ENCODE measurements around the gene R3HDM2.
"Not testable (repeated sequence)": the region's sequence is repeated elsewhere in the genome, so short reads cannot be mapped to it uniquely, and the experiment has no call there.

Gene R3HDM2

DNA sequence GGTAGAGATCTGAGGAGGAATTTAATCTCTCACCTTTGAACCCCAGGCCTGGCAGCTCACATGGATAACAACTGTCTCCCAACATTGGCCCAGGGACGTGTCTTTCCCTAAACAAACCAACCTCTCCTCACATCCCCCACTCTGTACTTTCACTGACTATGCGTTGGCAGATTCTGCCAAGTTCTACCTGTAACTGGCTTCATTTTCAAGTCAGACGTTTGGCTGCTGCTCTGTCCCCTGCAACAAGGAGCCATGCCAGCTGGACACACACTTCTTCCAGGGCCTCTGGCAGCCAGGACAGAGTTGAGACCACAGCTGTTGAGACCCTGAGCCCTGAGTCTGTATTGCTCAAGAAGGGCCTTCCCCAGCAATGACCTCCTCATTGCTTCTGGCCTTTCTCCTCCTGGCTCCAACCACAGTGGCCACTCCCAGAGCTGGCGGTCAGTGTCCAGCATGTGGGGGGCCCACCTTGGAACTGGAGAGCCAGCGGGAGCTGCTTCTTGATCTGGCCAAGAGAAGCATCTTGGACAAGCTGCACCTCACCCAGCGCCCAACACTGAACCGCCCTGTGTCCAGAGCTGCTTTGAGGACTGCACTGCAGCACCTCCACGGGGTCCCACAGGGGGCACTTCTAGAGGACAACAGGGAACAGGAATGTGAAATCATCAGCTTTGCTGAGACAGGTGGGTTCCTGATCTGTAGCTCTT, 3.8 kb upstream of the R3HDM2 start, which contains the start of gene INHBC:
Gene INHBC (plus strand): TSS at position 268 of the 707 bp plus-strand sequence. CDS start 103 bp downstream, at position 371.
- H3K27ac ChIP-seq (ENCODE audit: low read depth, low read length, severe bottlenecking), result no peak within 1 kb of the TSS

GRCh38 chr12:57433370-57433769, 2.5 kb upstream of the R3HDM2 start:
- H3K27ac ChIP-seq (ENCODE audit: low read depth, low read length, severe bottlenecking), result no peak overlapping the region
- H3K4me1 ChIP-seq (ENCODE audit: control insufficient read depth, insufficient read depth, low read length, poor library complexity, severe bottlenecking), result no peaks in the 10 kb centered on the region
- H3K9me3 ChIP-seq (ENCODE audit: control insufficient read depth, low read length), result no peaks in the 10 kb centered on the region
- no peak overlapping the region for H3K4me3 ChIP-seq (ENCODE audit: extremely low read depth, insufficient read depth, low read length, poor library complexity, severe bottlenecking)
- 86 to 88% methylated on average over 3 of the region's 3 CpGs for WGBS, 2 experiments (ENCODE audit: insufficient coverage in 2 of 2)
- H3K36me3 ChIP-seq (ENCODE audit: control insufficient read depth, insufficient read depth, low read length), result no peaks in the 10 kb centered on the region

More for the DNA sequence above, 3.8 kb upstream of the R3HDM2 start, which contains the start of gene INHBC:
- H3K4me3 ChIP-seq (ENCODE audit: extremely low read depth, insufficient read depth, low read length, poor library complexity, severe bottlenecking), result no peak within 1 kb of the TSS
- 86 to 95% methylated on average over 7 to 8 of the region's 8 CpGs for WGBS, 2 experiments (ENCODE audit: insufficient coverage in 2 of 2)
- H3K36me3 ChIP-seq (ENCODE audit: control insufficient read depth, insufficient read depth, low read length), result no peaks in the 10 kb centered on the region
- no peaks in the 10 kb centered on the region for H3K4me1 ChIP-seq (ENCODE audit: control insufficient read depth, insufficient read depth, low read length, poor library complexity, severe bottlenecking)
- H3K9me3 ChIP-seq (ENCODE audit: control insufficient read depth, low read length), result no peaks in the 10 kb centered on the region

DNA sequence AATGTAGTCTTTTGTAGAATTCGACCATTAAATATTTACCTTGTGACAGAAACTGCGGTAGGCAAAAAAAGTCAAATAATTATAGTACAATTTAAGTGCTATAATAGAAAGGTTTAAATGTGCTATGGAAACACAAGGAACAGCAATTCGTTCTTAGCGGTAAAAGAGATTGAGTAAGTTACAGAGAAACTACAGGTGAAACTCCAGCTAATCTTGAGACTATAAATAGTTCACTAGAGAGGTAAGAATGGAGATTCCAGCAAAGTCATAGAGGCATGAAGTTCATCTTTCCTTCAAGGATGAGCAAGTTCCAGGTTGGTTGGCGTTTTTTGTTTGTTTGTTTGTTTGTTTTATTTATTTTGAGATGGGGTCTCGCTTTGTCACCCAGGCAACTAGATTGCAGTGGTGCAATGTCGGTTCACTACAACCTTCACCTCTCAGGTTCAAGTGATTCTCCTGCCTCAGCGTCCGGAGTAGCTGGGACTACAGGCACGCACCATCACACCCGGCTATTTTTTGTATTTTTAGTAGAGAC, 878 bp upstream of the R3HDM2 start:
- H3K36me3 ChIP-seq (ENCODE audit: control insufficient read depth, insufficient read depth, low read length), result no peaks in the 10 kb centered on the region
- no peaks in the 10 kb centered on the region for H3K9me3 ChIP-seq (ENCODE audit: control insufficient read depth, low read length)
- H3K4me1 ChIP-seq (ENCODE audit: control insufficient read depth, insufficient read depth, low read length, poor library complexity, severe bottlenecking), result no peaks in the 10 kb centered on the region
- peak overlapping the region; percentile 57 for H3K4me3 ChIP-seq (ENCODE audit: extremely low read depth, insufficient read depth, low read length, poor library complexity, severe bottlenecking)
- peak overlapping the region; percentile 95 for H3K27ac ChIP-seq (ENCODE audit: low read depth, low read length, severe bottlenecking)
- 95% methylated on average over 4 to 7 of the region's 11 CpGs for WGBS, 2 experiments (ENCODE audit: insufficient coverage in 2 of 2)

DNA sequence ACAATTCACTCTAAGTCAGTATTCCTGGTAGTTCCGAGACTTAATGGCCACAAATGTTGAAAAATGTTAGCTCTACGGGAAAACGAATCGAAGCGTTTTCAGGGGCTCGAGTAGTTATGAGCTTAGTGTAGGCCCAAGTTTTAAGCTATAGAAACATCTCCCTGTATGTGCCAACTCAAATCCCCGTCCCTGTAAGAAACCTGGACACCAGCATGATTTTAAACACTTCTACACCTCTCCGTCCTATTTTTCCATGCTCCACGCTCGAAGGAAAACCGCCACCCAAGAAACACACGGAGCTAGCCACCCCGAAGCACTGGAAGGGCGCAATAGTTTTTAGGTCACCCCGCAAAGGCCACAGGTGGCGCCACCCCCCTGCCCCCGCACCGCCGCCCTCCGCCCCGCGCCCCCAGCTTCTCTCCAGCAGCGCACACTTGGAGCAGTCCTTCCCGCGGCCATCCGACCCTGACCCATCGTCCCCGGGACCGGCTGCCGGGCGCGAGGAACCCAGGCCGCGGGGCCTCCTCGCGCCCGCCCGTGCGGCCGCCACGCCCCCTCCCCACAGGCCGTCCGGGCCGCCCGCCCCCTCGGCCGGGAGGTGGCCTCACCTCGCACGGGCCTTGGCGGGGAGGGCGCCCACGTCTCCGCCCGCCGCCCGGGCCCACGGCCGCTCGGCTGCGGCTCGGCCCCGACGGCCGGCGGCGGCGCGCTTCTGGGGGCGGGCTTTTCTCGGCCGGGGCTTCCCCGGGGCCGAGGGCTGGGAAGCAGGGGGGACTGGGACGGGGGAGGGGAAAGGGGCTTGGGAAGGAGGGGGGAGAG, 522 bp downstream of the R3HDM2 start:
- Histone ChIP-seq H3K27ac (ENCODE audit: low read depth, low read length, severe bottlenecking) (peak overlapping the region; percentile 95), H3K4me1 (ENCODE audit: control insufficient read depth, insufficient read depth, low read length, poor library complexity, severe bottlenecking) (no peaks in the 10 kb centered on the region), H3K36me3 (ENCODE audit: control insufficient read depth, insufficient read depth, low read length) (peaks cover 4% of the 10 kb centered on the region), H3K9me3 (ENCODE audit: control insufficient read depth, low read length) (no peaks in the 10 kb centered on the region), H3K4me3 (ENCODE audit: extremely low read depth, insufficient read depth, low read length, poor library complexity, severe bottlenecking) (peak overlapping the region; percentile 57)
- WGBS, 2 experiments (ENCODE audit: insufficient coverage in 2 of 2), result 0 to 2% methylated on average over 29 to 37 of the region's 74 CpGs

DNA sequence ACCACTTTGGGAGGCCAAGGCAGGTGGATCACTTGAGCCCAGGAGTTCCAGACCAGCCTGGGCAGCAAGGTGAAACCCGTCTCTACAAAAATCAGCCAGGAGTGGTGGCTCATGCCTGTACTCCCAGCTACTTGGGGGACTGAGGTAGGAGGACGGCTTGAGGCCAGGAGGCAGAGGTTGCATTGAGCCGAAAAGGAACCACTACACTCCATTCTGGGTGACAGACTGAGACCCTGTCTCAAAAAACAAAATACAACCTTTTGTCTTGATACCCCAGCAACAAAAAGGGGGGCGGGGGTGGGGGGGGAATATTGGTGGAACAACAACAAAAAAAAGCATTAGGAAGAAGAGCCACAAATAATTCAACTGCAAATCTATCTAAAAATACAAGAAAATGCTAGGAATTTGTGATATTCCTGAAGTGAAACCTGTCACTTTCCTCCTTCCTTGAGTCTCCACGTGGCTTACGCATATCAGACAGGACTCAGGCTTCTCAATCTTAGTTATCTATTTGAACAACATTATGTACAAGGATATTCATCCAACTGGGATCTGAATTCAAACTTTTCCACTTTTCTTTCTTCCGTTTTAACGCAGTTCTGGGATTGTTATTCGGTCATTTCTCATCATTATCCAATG, 1.3 kb downstream of the R3HDM2 start:
- Histone ChIP-seq H3K4me1 (ENCODE audit: control insufficient read depth, insufficient read depth, low read length, poor library complexity, severe bottlenecking) (no peaks in the 10 kb centered on the region), H3K36me3 (ENCODE audit: control insufficient read depth, insufficient read depth, low read length) (peaks cover 9% of the 10 kb centered on the region), H3K9me3 (ENCODE audit: control insufficient read depth, low read length) (no peaks in the 10 kb centered on the region), H3K27ac (ENCODE audit: low read depth, low read length, severe bottlenecking) (peak overlapping the region; percentile 95), H3K4me3 (ENCODE audit: extremely low read depth, insufficient read depth, low read length, poor library complexity, severe bottlenecking) (peak overlapping the region; percentile 57)
- 31 to 49% methylated on average over 5 to 6 of the region's 9 CpGs for WGBS, 2 experiments (ENCODE audit: insufficient coverage in 2 of 2)

- Histone ChIP-seq H3K4me3 (ENCODE audit: extremely low read depth, insufficient read depth, low read length, poor library complexity, severe bottlenecking) (no peak overlapping the region), H3K4me1 (ENCODE audit: control insufficient read depth, insufficient read depth, low read length, poor library complexity, severe bottlenecking) (no peaks in the 10 kb centered on the region), H3K36me3 (ENCODE audit: control insufficient read depth, insufficient read depth, low read length) (peaks cover 14% of the 10 kb centered on the region), H3K27ac (ENCODE audit: low read depth, low read length, severe bottlenecking) (no peak overlapping the region), H3K9me3 (ENCODE audit: control insufficient read depth, low read length) (no peaks in the 10 kb centered on the region)
- 84 to 96% methylated on average over 3 to 6 of the region's 6 CpGs for WGBS, 2 experiments (ENCODE audit: insufficient coverage in 2 of 2)
Measured at GRCh38 chr12:57428965-57429364, 1.9 kb downstream of the R3HDM2 start.

DNA sequence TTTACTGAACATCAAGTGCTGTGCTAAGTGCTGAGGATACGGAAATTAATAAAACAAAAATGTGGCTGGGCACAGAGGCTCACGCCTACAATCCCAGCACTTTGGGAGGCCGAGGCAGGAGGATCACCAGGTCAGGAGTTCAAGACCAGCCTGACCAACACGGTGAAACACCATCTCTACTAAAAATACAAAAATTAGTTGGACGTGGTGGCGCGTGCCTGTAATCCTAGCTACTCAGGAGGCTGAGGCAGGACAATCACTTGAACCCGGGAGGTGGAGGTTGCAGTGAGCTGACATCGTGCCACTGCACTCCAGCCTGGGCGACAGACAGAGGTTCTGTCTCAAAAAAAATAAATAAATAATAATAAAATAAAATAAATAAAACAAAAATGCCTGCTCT, 3.9 kb downstream of the R3HDM2 start:
- H3K4me3 ChIP-seq (ENCODE audit: extremely low read depth, insufficient read depth, low read length, poor library complexity, severe bottlenecking); H3K4me1 ChIP-seq (ENCODE audit: control insufficient read depth, insufficient read depth, low read length, poor library complexity, severe bottlenecking); H3K27ac ChIP-seq (ENCODE audit: low read depth, low read length, severe bottlenecking); H3K9me3 ChIP-seq (ENCODE audit: control insufficient read depth, low read length): not testable (repeated sequence)
- peaks cover 22% of the 10 kb centered on the region for H3K36me3 ChIP-seq (ENCODE audit: control insufficient read depth, insufficient read depth, low read length)
- WGBS, 2 experiments (ENCODE audit: insufficient coverage in 2 of 2), result 95 to 100% methylated on average over 4 to 6 of the region's 10 CpGs

DNA sequence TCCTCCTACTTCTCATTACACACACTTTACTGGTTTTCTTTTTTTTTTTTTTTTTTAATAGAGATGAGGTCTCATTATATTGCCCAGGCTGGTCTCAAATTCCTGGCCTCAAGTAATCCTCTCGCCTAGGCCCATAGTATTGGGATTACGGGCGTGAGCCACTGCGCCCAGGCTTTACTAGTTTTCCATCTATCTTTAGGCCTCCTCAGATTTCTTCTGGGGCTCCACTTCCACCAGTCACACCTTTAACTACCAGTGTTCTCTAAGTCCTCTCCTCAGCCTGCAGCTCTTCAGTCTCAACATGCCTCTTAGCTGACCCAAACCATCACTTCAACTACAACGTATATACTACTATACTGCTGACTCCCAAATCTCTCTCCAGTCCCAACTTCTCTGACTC, 10.4 kb downstream of the R3HDM2 start:
- Histone ChIP-seq H3K9me3 (ENCODE audit: control insufficient read depth, low read length) (no peaks in the 10 kb centered on the region), H3K4me1 (ENCODE audit: control insufficient read depth, insufficient read depth, low read length, poor library complexity, severe bottlenecking) (peaks cover 2% of the 10 kb centered on the region), H3K4me3 (ENCODE audit: extremely low read depth, insufficient read depth, low read length, poor library complexity, severe bottlenecking) (no peak overlapping the region), H3K36me3 (ENCODE audit: control insufficient read depth, insufficient read depth, low read length) (peaks cover 23% of the 10 kb centered on the region), H3K27ac (ENCODE audit: low read depth, low read length, severe bottlenecking) (no peak overlapping the region)
- 97 to 100% methylated on average over 5 of the region's 5 CpGs for WGBS, 2 experiments (ENCODE audit: insufficient coverage in 2 of 2)

DNA sequence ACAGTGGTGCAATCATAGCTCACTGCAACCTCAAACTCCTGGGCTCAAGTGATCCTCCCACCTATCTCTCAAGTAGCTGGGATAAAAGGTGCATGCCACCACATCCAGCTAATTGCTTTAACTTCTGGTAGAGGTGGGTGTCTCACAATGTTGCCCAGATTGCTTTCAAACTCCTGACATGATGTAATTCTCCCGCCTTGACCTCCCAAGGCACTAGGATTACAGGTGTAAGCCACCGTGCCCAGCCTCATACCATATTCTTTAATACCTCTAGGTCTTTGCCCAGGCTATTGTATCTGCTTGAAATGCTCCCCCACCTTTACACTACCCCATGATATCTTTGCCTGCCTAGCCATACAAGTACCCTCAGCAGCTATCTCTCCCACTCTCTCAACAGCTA, 11.3 kb downstream of the R3HDM2 start:
- Histone ChIP-seq H3K36me3 (ENCODE audit: control insufficient read depth, insufficient read depth, low read length) (peaks cover 16% of the 10 kb centered on the region), H3K4me1 (ENCODE audit: control insufficient read depth, insufficient read depth, low read length, poor library complexity, severe bottlenecking) (peaks cover 2% of the 10 kb centered on the region), H3K27ac (ENCODE audit: low read depth, low read length, severe bottlenecking) (no peak overlapping the region), H3K4me3 (ENCODE audit: extremely low read depth, insufficient read depth, low read length, poor library complexity, severe bottlenecking) (no peak overlapping the region), H3K9me3 (ENCODE audit: control insufficient read depth, low read length) (no peaks in the 10 kb centered on the region)
- 92 to 96% methylated on average over 2 of the region's 2 CpGs for WGBS, 2 experiments (ENCODE audit: insufficient coverage in 2 of 2)

- H3K36me3 ChIP-seq (ENCODE audit: control insufficient read depth, insufficient read depth, low read length), result peaks cover 11% of the 10 kb centered on the region
- 95 to 98% methylated on average over 2 to 5 of the region's 9 CpGs for WGBS, 2 experiments (ENCODE audit: insufficient coverage in 2 of 2)
- no peaks in the 10 kb centered on the region for H3K9me3 ChIP-seq (ENCODE audit: control insufficient read depth, low read length)
- peaks cover 2% of the 10 kb centered on the region for H3K4me1 ChIP-seq (ENCODE audit: control insufficient read depth, insufficient read depth, low read length, poor library complexity, severe bottlenecking)
- H3K27ac ChIP-seq (ENCODE audit: low read depth, low read length, severe bottlenecking), result no peak overlapping the region
- H3K4me3 ChIP-seq (ENCODE audit: extremely low read depth, insufficient read depth, low read length, poor library complexity, severe bottlenecking), result no peak overlapping the region
Measured at GRCh38 chr12:57418255-57418654, 12.6 kb downstream of the R3HDM2 start.
